ENCODE measurements around the gene PLAAT3. TPM values are rescaled to one million over a fixed set of nuclear protein-coding genes. Genes with fewer than 3 reads are reported as not detected.

Gene PLAAT3
- total and polyA plus RNA-seq, 2 donors from 2014 or later: 88.2 to 262 TPM

DNA sequence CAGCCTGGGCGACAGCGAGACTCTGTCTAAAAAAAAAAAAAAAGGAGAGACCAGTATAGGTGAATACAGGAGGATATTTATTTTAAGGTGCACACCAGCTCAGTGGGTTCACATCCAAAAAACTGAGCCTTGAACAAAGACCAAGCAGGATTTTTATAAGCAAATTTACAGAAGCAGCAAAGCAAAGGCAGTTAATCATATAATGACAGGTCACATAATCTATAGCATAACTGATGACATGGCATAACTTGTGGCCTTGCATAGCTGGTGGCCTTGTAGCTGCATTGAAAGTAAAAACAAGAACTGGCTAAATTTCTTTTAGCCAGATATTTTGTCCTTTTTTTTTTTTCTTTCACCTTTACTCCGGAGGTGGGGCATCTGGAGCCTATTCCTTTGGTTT is 2.7 kb upstream of the PLAAT3 start:
- DNase-seq: no peak
- TF ChIP-seq, protein P1, sequence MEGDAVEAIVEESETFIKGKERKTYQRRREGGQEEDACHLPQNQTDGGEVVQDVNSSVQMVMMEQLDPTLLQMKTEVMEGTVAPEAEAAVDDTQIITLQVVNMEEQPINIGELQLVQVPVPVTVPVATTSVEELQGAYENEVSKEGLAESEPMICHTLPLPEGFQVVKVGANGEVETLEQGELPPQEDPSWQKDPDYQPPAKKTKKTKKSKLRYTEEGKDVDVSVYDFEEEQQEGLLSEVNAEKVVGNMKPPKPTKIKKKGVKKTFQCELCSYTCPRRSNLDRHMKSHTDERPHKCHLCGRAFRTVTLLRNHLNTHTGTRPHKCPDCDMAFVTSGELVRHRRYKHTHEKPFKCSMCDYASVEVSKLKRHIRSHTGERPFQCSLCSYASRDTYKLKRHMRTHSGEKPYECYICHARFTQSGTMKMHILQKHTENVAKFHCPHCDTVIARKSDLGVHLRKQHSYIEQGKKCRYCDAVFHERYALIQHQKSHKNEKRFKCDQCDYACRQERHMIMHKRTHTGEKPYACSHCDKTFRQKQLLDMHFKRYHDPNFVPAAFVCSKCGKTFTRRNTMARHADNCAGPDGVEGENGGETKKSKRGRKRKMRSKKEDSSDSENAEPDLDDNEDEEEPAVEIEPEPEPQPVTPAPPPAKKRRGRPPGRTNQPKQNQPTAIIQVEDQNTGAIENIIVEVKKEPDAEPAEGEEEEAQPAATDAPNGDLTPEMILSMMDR (IDR thresholded peaks at IDR 0.05; ENCODE audit: borderline replicate concordance, extremely low read depth, insufficient read depth): no peak
- H3K9me3 ChIP-seq (ENCODE audit: control insufficient read depth in 2 of 3, insufficient read depth in 1 of 3, low read length in 3 of 3): no peaks in the 10 kb centered on the region
- no peaks in the 10 kb centered on the region for H3K27me3 ChIP-seq (ENCODE audit: control insufficient read depth, insufficient read depth, low read length)
- no peak for FAIRE-seq
- no peak overlapping the region for H3K4me3 ChIP-seq (ENCODE audit: low read length in 3 of 3)
- peaks cover 0 to 2% (median 0%) of the 10 kb centered on the region in 3 donors for H3K4me1 ChIP-seq (ENCODE audit: control insufficient read depth in 2 of 3, insufficient read depth in 2 of 3, low read depth in 1 of 3, low read length in 3 of 3)
- no peaks in the 10 kb centered on the region for H3K36me3 ChIP-seq (ENCODE audit: control insufficient read depth in 2 of 3, insufficient read depth in 3 of 3, low read length in 3 of 3)
- no peak overlapping the region for H3K27ac ChIP-seq (ENCODE audit: low read depth in 2 of 2, low read length in 2 of 2)
- intact Hi-C loops (cut with DNase I): no loop called here
- H3K9ac ChIP-seq (ENCODE audit: low read length in 3 of 3): no peak overlapping the region

DNA sequence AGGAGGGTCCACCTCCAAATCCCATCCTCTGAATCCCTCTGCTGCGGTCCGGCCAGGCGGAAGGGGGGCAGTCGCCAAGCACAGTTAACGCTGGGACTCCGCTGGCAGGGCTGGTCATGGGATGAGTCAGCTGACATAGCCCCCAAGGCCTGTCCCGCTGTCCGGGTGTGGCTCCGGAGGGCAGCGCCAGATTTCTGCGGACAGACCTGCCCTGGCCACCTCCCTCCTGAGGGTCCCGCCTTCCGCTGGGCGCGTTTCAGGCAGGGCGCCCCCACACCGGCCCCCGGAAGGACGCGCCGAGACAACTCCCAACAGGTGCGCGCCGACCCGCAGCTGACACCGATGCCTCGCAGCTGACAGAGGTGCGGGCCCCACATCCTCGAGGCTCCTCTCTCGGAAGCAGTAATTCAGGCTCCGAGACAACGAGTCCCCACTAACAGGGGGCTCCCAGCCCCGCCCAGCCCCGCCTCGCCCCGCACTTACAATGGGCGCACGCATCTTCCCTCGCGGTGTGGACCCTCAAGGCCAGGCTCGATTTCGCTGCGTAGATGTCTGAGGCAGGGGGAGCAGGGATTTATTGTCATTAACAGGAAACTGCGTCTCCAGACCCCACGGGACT is 607 bp downstream of the PLAAT3 start:
- peak overlapping the region; percentile 42 to 83 (median 82) for H3K4me3 ChIP-seq (ENCODE audit: low read length in 3 of 3)
- H3K9ac ChIP-seq (ENCODE audit: low read length in 3 of 3): peak overlapping the region in 2 of 3 donors; percentile 73 to 89
- intact Hi-C loops (cut with DNase I): no loop called here
- no peaks in the 10 kb centered on the region for H3K9me3 ChIP-seq (ENCODE audit: control insufficient read depth in 2 of 3, insufficient read depth in 1 of 3, low read length in 3 of 3)
- peaks cover 0 to 19% (median 13%) of the 10 kb centered on the region in 3 donors for H3K4me1 ChIP-seq (ENCODE audit: control insufficient read depth in 2 of 3, insufficient read depth in 2 of 3, low read depth in 1 of 3, low read length in 3 of 3)
- no peaks in the 10 kb centered on the region for H3K27me3 ChIP-seq (ENCODE audit: control insufficient read depth, insufficient read depth, low read length)
- peak overlapping the region; percentile 86 to 89 for H3K27ac ChIP-seq (ENCODE audit: low read depth in 2 of 2, low read length in 2 of 2)
- H3K36me3 ChIP-seq (ENCODE audit: control insufficient read depth in 2 of 3, insufficient read depth in 3 of 3, low read length in 3 of 3): no peaks in the 10 kb centered on the region
- FAIRE-seq (no peak), DNase-seq (peak; percentile 63 to 85 (median 66))
- TF ChIP-seq, protein P1 (IDR thresholded peaks at IDR 0.05; ENCODE audit: borderline replicate concordance, extremely low read depth, insufficient read depth): no peak

DNA sequence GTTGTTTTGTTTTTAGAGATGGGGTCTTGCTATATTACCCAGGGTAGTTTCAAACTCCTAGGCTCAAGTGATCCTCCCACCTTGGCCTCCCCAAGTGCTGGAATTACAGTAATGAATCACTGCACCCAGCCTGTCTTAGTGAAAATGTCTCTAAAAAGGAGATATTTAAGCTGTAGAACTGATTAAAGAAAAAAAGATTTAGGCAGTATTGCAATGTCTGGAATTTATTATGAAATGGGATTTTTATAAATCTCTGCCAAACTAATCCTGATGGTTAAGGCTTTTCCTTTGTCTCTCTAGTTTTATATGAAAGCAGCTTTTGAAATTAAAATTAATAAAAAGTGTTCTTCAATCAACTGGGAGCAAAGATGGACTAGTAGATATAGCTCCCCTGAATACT is 2.1 kb downstream of the PLAAT3 start:
- Histone ChIP-seq H3K27ac (ENCODE audit: low read depth in 2 of 2, low read length in 2 of 2) (peak overlapping the region in 1 of 2 donors; percentile 23), H3K4me1 (ENCODE audit: control insufficient read depth in 2 of 3, insufficient read depth in 2 of 3, low read depth in 1 of 3, low read length in 3 of 3) (peaks cover 0 to 21% (median 13%) of the 10 kb centered on the region in 3 donors)

More for the DNA sequence above, 2.1 kb downstream of the PLAAT3 start:
- H3K9ac ChIP-seq (ENCODE audit: low read length in 3 of 3): no peak overlapping the region
- intact Hi-C loops (cut with DNase I): no loop called here
- no peaks in the 10 kb centered on the region for H3K36me3 ChIP-seq (ENCODE audit: control insufficient read depth in 2 of 3, insufficient read depth in 3 of 3, low read length in 3 of 3)
- no peaks in the 10 kb centered on the region for H3K27me3 ChIP-seq (ENCODE audit: control insufficient read depth, insufficient read depth, low read length)
- no peak for FAIRE-seq
- no peaks in the 10 kb centered on the region for H3K9me3 ChIP-seq (ENCODE audit: control insufficient read depth in 2 of 3, insufficient read depth in 1 of 3, low read length in 3 of 3)
- DNase-seq: no peak
- TF ChIP-seq, protein P1 (IDR thresholded peaks at IDR 0.05; ENCODE audit: borderline replicate concordance, extremely low read depth, insufficient read depth): no peak
- H3K4me3 ChIP-seq (ENCODE audit: low read length in 3 of 3): peak overlapping the region in 1 of 3 donors; percentile 65
